CD4-positive, alpha-beta T cell treated with Interferon alpha-2 for 1 hour (primary cell): ENCODE measurements around the gene IFNA21.
"Not testable (repeated sequence)": the region's sequence is repeated elsewhere in the genome, so short reads cannot be mapped to it uniquely, and the experiment has no call there.

ENCODE experiments used
- DNase-seq, 2 donors: peaks; one replicate each; pipeline ENCODE4 v3.0.0-alpha.2; 2020 to 2022

IFNA21 gene

GRCh38 chr9:21166560-21166959, at the start of gene IFNA21:
IFNA21 (minus strand) TSS chr9:21166660; CDS start chr9:21166612, 48 bp downstream.
- not testable (repeated sequence) for DNase-seq

DNA sequence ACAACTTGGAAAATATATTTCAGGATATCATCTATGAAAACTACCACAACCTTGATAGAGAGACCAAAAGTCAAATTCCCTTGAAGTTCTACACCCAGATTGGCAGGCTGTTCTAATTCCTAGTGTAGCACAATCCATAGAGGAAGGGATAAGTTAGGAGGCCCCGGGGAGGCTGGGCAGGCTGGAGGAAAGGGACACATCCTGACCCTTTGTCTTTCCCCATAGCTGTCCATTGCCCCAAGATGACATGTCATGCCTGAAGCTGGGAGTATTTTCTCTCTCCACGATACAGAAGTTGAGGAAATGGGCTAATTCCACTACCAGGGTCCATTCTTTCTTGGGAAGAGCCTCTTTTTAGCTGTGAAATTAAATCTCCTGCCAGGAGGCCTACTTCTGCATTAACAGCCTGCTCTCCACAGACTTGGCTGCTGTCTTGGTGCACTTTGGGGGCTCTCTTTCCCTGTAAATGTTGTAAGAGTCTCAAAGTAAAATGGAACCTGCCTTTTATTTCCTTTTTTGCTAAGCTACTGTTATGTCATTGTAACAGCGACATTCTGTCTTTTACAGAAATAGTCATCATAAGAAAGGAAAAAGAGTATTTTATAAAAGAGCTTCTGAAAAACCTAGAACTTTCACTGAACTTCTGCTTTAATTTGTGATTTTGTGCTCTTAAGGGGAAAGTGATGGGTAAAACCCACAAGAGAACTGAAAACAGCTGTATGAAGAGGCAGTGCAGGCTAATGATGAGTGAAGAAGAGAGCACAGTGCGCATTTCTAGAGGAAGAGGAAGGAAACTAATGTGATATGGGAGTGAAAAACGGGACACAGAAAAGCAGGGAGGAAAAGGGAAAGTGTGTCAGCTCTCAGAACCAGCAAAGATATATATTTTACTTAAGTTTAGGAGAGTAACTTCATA, 47.2 kb upstream of the IFNA21 start:
- peak in 1 of 2 donors; percentile 7 for DNase-seq

DNA sequence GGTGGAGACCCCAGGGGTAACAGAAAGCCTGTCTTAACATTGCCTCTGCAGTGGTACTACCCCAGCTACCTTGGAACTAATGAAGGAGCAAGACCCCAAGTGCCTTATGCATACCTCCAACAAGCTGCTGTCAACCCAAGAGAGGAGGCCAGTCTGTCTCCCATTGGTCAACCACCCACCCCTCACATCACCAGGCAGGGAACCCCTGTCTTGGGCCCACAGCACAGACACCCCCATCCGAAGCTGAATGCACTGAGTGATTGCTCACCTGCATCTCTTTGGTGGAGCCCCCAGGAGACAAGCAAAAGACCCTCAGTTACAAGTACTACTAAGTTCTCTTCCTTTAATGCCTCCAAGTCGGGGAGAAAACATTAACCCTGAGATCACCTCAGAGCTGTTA, 45.7 kb upstream of the IFNA21 start:
- DNase-seq: not testable (repeated sequence)

- not testable (repeated sequence) for DNase-seq
Measured at GRCh38 chr9:21210782-21211181, 44.3 kb upstream of the IFNA21 start.

GRCh38 chr9:21210311-21210710, 43.9 kb upstream of the IFNA21 start:
- DNase-seq: no peak

DNA sequence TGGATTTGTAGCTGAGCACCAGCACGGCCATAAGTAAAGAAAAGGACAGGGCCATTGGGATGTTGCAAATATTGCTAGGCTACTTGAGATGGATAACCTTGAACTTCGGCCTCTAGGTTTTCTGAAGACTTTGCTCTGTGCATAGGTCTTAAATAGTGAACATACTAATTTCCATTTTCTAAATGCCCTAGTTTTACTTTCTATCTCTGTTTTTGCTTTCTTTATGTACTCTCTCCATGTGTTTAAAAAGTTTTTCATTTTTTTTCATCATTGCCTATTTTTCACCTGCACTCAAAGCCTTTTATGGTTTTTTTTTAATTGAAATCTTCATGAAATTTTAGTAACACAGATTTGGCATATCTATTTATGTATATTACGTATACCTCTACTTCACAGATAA, 40.6 kb upstream of the IFNA21 start, which contains the start of gene IFNA10:
Gene IFNA10, minus strand, starts transcription at position 101 of the 400 bp plus-strand sequence. Its CDS starts 46 bp downstream, at position 55.
- DNase-seq: not testable (repeated sequence)

- DNase-seq: no peak
Measured at GRCh38 chr9:21205204-21205603, 38.7 kb upstream of the IFNA21 start.

DNA sequence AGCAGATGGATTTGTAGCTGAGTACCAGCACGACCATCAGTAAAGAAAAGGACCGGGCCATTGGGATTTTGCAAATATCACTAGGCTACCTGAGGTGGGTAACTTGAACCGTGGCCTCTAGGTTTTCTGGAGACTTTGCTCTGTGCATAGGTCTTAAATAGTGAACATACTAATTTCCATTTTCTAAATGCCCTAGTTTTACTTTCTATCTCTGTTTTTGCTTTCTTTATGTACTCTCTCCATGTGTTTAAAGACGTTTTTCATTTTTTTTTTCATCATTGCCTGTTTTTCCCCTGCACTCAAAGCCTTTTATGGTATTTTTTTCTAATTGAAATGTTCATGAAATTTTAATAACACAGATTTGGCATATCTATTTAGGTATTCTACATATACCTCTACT, 35.6 kb upstream of the IFNA21 start, which contains the start of gene IFNA7:
Gene IFNA7, minus strand, starts transcription at position 101 of the 400 bp plus-strand sequence. Its CDS starts 40 bp downstream, at position 61.
- DNase-seq: not testable (repeated sequence)

DNA sequence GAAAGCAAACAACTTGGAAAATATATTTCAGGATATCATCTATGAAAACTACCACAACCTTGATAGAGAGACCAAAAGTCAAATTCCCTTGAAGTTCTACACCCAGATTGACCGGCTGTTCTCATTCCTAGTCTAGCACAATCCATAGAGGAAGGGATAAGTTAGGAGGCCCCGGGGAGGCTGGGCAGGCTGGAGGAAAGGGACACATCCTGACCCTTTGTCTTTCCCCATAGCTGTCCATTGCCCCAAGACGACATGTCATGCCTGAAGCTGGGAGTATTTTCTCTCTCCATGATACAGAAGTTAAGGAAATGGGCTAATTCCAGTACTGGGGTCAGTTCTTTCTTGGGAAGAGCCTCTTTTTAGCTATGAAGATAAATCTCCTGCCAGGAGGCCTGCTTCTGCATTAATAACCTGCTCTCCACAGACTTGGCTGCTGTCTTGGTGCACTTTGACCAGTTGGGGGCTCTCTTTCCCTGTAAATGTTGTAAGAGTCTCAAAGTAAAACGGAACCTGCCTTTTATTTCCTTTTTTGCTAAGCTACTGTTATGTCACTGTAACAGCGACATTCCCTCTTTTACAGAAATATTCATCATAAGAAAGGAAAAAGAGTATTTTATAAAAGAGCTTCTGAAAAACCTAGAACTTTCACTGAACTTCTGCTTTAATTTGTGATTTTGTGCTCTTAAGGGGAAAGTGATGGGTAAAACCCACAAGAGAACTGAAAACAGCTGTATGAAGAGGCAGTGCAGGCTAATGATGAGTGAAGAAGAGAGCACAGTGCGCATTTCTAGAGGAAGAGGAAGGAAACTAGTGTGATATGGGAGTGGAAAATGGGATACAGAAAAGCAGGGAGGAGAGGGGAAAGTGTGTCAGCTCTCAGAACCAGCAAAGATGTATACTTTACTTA, 28.7 kb upstream of the IFNA21 start:
- DNase-seq: peak; percentile 42 to 72

DNA sequence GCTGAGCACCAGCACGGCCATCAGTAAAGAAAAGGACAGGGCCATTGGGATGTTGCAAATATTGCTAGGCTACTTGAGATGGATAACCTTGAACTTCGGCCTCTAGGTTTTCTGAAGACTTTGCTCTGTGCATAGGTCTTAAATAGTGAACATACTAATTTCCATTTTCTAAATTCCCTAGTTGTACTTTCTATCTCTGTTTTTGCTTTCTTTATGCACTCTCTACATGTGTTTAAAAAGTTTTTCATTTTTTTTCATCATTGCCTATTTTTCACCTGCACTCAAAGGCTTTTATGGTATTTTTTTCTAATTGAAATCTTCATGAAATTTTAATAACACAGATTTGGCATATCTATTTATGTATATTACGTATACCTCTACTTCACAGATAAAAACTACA, 21.0 kb upstream of the IFNA21 start, which contains the start of gene IFNA4:
Gene IFNA4, minus strand, starts transcription at position 101 of the 400 bp plus-strand sequence. Its CDS starts 56 bp downstream, at position 45.
- DNase-seq: not testable (repeated sequence)

DNA sequence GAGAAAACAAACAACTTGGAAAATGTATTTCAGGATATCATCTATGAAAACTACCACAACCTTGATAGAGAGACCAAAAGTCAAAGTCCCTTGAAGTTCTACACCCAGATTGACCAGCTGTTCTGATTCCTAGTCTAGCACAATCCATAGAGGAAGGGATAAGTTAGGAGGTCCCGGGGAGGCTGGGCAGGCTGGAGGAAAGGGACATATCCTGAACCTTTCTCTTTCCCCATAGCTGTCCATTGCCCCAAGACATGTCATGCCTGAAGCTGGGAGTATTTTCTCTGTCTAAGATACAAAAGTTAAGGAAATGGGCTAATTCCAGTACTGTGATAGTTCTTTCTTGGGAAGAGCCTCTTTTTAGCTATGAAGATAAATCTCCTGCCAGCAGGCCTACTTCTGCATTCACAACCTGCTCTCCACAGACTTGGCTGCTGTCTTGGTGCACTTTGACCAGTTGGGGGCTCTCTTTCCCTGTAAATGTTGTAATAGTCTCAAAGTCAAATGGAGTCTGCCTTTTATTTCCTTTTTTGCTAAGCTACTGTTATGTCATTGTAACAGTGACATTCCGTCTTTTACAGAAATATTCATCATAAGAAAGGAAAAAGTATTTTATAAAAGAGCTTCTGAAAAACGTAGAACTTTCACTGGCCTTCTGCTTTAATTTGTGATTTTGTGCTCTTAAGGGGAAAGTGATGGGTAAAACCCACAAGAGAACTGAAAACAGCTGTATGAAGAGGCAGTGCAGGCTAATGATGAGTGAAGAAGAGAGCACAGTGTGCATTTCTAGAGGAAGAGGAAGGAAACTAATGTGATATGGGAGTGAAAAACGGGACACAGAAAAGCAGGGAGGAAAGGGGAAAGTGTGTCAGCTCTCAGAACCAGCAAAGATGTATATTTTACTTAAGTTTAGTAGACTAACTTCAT, 16.6 kb upstream of the IFNA21 start:
- peak; percentile 26 to 60 for DNase-seq

DNA sequence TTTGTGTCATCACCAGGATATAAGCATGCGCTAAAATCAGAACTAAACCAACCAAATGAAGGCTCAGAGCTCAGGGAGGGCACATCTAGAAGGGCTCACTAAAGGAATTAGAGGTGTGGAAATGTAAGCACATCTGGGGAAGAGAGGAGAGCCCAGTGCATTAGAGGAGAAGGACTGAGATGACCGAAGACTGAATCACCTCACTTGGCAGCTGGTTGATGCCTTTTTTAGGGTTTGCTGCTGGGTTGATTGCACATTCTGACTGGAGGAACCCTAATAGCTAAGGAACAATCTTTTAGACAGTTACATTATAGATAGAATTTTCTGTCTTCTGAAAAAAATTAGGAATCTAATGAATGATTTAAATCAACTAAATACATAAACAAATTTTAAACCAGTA, 8.2 kb upstream of the IFNA21 start:
- no peak for DNase-seq

- no peak for DNase-seq
Measured at GRCh38 chr9:21172156-21172555, 5.7 kb upstream of the IFNA21 start.

- DNase-seq: no peak
Measured at GRCh38 chr9:21171351-21171750, 4.9 kb upstream of the IFNA21 start.

- no peak for DNase-seq
Measured at GRCh38 chr9:21165516-21165915, 944 bp downstream of the IFNA21 start.

DNA sequence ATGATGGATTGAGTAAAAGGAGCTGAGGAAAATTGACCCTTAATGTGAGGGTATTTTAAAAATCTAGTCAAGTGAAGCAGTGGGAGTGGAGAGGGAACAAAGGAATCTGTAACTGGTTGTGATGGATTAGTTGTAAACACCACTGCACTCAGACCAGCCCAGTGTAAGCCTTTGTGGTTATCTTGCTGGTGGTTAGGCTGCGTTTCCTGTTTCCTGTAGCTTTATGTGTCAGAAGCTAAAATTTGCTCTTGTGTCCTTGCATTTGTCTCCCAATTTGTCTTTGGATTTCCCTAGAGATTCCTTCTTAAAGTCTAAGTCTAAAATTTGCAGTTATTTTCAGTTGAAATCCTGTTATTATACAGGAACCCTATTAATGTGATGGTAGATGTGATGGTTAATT, 6.3 kb downstream of the IFNA21 start:
- peak; percentile 27 to 57 for DNase-seq

GRCh38 chr9:21155501-21155900, 11.0 kb downstream of the IFNA21 start:
- no peak for DNase-seq

DNA sequence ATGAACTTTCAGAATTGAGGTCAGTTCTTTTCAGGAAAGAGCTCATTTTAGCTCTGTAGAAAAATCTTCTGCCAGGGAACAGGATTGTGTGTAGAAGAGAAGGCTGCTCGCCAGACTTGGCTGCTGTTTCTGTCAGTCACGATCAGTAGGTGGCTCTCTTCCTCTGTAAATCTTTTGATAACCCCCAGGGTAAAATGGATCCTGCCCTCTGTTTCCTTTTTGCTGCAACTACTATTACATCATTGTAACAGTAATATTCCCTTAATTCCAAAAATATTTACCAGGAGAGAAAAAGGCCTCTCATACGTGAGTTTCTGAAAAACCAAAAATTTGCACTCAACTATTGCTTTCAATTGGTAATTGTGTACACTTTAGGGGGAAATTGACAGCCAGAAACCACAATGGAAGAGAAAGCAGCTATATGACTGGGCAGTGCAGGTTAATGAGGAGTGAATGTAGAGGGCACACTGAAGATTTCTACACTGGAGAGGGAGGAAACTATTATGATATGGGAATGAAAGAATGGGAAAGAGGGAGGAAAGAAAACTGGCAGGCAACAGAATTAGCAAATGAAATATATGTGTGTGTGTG, 12.3 kb downstream of the IFNA21 start:
- peak in 1 of 2 donors; percentile 45 for DNase-seq

GRCh38 chr9:21153336-21154017, 13.0 kb downstream of the IFNA21 start:
- DNase-seq: no peak

DNA sequence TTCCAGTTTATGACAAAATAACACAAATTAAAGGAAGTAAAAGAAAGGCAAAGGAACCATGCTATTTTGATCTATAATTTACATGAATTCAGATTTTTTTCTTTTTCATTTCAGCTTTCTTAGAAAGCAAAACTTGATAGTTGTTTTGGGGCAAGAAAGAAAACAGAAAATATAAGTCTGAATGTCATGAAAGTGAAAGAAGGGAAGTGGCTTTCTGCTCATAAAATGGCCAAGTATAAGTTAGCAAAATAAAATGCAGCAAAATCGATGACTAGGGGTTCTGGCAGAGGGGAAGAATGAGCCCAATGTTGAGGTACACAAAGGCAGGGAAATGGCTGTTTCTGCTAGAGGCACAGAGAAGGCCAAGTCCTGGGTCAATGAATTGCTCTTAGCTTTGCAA, 21.9 kb downstream of the IFNA21 start:
- DNase-seq: peak in 1 of 2 donors; percentile 7

GRCh38 chr9:21141427-21141882, 25.0 kb downstream of the IFNA21 start, which contains the start of gene IFNW1:
IFNW1 (minus strand) TSS chr9:21141832; CDS start chr9:21141570, 262 bp downstream.
- DNase-seq: no peak
